Smooth muscle cell of the brain vasculature (primary cell): ENCODE results near the gene KCNC4.
A peak's percentile ranks its signal among the peaks of the same experiment; 100 is the strongest.

Experiments used
- DNase-seq: peaks from one replicate; pipeline ENCODE4 v3.0.0-alpha.2; 2012; ENCODE audit warnings: low read depth, low spot score

Gene KCNC4

DNA sequence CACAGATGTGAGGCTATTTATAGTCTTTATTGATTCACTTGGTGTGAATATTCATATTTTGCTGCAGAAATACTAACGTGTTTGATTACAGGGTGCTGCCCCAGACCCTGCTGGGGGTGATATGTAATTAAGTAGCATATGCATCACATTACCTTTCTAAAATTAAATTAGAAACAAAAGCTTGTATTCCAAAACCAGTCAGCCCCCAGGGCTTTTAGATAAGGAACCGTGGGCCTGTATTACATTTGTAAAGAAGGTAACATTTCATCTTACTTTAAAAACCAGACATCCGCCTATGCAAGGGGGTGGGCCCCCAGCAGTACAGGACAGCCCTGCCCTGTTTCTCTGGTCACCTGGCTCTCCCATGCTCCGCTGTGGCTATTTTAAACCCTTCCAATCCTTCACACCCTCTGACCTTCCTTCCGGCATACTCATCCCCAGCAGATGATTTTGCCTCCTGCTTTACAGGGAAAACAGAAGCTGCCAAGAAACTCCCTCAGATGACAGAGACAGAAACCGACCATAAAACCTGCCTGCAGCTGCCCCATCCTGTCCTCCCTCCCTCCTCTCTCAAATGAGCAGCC lies 22.0 kb upstream of the KCNC4 start:
- no peak for DNase-seq

DNA sequence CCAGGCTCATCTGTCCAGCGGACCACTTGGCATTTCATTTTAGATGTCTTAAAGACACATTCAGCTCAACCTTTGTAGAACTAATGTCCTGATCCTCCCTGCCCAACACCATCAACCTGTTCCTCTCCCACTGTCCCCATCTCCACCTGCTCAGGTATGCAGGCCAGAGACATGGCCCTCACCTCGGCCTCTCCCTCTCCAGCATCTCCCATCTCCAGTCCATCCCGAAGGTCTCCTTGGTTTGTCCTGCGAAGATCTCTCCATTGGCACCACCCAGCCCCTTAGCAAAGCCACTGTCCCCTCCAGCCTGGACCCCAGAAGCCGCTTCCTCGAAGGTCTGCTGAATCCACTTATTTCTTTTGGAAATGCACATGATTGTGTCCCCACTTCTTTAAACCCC lies 20.9 kb upstream of the KCNC4 start:
- no peak for DNase-seq

DNA sequence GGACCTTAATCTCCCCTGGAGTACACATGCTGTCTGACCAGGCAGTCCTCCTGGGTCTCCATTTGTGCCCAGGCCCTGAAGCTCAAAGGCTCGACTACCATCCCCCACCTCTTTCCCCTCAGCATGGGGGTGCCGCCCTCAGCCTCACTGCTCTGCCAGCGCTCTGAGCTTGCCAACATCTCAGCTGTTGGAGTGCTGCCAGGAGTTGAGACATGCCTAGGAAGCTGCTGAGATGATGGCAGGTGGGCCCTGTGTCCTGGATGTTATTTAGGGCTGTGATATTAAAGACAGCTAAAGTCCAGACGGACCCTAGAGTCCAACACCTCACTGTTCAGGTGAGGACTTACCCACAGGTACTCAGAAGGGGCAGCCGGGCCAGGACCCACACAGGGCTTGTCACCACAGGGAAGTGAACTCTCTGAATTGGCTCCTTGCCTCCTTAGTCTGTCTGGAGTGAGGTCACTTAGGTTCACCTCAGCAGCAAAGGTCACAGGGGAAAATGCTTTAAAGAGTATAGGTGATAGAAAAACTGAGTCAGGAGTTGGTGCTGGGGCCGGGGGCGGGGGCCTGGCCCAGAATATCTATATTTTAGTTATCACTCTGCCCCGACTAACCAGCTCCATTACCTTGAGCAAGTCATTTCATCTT lies 19.7 kb upstream of the KCNC4 start:
- DNase-seq = no peak

DNA sequence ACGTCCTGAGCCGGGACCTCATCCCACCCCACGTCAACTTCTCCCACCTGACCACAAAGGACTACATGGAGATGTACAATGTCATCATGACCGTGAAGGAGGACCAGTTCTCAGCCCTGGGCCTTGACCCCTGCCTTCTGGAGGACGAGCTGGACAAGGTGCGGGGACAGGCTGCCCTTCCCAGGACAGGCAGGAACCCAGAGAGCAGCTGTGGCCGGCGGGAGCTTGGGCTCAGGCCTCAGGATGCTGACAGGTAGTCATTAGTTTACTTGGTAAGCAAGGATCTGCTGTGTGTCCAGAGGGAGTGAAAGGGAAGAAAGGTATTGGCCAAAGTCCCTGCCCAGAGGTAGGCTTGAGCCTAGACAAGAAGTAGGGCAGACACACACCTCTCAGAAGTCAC lies 17.6 kb upstream of the KCNC4 start:
- no peak for DNase-seq

DNA sequence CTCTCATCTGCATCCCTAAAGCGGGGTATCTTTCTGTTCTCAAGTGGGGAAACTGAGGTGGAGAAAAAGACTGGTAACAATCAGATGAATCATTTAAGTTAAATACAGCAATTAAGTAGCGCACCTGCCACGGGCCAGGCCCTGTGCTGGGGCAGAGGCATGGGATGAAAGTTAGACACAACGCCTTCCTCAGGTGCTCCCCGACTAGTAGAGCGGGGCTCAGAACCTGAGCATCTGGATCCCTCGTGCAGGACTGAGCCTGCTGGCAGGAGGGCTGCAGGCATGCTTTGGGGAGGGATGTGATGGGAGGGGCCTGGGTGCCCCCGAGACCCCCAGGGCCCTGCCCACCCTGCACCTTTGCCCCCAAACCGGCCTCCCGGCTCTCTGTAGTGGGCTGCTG lies 14.9 kb upstream of the KCNC4 start:
- DNase-seq = no peak

DNA sequence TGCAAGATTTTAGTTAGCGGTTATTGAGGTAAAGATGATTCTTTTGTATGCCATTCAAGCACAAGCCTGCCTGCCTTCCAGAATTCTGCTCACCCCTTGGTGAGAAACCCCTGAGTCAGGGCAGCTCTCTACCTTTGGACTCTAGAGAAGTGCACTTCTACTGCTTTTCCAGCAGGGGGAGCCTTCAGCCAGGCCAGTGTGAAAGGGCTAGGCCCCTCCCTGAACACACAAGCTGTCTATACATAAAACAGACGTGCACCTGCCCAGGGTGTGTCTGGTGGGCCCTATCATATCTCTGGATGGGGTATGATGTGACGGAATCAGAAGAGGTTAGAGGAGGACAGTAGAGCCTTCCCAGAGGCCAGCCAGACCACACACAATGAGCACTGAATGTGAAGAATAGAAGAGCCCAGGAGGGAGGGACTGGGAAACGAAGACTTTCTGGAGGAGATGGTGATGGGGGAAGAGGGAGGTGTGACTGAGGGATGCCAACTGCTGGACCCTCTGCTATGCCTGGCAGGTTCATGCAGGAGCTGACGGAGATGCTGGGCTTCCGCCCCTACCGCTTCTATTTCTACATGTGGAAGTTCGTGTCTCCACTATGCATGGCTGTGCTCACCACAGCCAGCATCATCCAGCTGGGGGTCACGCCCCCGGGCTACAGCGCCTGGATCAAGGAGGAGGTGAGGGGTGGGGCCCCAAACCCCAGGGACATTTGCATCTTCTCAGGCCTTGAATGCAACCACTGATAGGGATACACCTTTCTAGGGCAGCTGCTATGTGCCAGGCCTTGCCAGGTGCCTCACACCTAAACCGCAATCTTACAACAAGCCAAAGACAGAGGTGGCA lies 13.0 kb upstream of the KCNC4 start:
- DNase-seq = no peak

DNA sequence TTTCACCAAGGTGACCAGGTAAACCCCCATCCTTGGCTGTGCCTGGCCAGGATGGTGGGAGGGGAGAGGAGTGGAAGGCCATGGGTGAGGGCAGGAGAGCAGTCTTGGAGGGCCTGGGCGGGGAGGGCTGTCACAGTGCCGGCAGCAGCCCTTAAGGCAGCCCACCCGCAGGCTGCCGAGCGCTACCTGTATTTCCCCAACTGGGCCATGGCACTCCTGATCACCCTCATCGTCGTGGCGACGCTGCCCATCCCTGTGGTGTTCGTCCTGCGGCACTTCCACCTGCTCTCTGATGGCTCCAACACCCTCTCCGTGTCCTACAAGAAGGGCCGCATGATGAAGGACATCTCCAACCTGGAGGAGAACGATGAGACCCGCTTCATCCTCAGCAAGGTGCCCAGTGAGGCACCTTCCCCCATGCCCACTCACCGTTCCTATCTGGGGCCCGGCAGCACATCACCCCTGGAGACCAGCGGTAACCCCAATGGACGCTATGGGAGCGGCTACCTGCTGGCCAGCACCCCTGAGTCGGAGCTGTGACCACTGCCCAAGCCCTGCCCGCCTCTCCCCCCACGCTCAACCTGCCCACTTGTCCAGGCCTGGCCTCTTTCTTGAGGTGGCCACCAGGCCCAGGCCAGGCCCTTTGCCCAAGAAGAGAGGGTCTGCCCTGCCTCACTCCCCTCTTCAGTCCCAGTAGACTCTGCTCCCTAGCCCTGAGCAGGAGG lies 12.0 kb upstream of the KCNC4 start:
- no peak for DNase-seq

DNA sequence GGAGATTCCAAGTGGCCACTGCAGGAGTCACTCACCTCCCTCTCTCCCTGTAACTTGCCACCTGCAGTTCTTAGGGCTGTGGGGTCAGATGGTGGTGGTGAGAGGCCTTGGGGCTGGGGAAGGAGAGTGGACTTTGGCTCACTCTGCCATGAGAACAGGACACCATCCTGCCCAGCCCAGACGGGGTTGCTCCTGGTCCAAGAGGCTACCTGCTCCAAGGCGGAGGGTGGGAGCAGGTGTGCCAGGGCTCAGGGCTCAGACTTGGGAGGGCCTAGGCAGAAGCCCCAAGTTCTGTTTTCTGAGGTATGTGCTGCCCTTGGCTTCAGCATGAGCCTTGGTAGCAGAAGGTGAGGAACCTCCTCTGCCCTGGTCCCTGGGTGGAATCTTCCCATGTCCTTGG lies 11.4 kb upstream of the KCNC4 start:
- no peak for DNase-seq

DNA sequence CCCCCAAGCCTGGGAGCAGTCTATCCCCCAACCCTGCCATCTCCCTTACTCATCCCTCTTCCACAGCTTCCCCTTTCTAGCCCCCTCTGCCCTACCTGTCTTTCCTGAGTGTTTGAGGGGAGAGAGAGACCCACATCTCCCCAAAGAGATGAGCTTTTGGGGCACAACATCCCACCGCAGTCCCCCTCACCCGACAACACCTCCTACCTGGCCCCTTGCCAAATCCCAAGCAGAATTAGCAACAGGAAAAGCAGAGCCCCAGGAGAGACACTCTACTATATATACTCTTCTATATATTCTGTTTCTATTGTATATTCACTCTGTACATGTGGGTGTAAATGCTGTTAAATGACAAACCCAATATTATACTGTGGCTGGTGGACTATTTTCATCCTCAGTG lies 9.9 kb upstream of the KCNC4 start:
- DNase-seq = no peak

DNA sequence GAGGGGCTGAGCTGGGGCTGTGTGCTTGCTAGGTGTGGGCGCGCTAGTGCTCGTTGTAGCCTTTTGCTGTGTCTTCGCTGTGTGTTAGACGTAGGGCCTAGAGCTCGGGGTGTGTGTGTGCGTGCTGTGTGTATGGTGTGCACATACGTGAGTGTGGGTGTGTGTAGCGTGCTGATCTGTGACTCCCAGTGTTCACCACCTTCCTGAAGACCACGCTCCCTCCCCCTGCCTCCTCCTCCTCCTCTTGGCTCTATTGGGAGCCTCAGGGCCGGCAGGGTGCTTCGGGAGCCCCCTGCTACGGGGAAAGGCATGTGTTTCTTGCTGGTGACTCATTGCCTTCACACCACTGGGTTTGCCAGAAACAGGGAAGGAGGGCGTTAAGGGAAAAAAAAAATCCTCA lies 9.4 kb upstream of the KCNC4 start:
- DNase-seq = no peak

DNA sequence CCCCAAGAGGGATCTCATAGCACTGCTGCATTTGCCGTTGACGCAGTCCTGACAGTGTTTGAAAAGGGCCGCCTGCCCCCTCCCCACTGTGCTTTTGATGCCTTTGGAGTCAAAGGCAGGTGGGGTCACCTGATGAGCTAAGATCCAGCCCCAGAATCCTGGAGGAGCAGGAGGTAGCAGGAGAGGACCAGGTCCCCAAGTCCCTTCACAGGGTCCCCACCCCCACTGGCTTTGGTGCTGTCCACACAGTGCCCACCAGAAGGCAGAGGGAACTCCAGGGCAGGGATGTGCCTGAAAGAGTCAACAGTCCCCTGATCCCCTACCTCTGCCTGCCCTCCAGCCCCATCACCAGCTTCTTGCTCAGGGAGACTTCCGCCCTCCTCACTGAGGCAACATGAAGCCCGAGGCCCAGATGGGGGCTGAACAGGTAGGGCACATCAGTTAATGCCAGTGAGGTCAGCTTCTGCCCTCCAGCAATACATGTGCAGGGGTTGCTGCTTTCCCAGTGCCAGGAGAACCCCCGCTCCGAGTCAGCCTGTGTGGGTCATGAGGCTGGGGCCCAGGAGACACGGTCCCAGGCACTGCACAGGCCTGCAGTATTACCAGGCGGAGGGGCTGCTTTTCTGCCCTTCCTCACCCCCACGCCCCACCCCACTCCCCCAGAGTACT lies 8.8 kb upstream of the KCNC4 start:
- DNase-seq = no peak

DNA sequence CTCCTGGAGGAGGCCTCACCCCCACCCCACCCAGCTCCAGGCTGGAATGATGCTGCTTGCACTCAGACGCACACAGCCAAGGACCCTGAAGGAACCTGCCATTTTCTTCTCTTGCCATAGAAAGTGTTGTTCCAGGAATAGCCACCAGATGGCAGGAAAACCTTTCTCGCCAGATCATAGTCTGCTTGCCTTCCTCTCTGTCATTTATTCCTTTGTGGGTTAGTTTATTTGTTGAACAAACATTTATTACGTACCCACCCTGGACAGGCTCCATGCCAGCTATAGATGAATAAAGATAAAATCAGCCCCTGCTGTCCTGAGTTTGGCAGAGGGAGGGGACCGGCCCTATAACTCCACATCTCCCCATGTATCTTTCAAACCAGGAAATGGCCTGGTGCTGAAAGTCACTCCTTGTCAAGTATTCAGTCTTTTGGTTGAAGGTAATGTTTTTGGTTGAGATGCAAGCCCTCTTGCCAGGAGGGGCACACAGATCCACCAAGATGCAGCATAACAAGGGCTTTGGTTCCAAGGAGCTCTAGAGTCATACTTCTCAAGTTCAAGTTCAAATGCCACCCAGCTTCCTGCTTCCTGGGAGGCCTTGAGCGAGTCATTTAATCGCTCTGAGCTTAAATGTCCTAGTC lies 7.0 kb upstream of the KCNC4 start:
- DNase-seq = peak; percentile 47

DNA sequence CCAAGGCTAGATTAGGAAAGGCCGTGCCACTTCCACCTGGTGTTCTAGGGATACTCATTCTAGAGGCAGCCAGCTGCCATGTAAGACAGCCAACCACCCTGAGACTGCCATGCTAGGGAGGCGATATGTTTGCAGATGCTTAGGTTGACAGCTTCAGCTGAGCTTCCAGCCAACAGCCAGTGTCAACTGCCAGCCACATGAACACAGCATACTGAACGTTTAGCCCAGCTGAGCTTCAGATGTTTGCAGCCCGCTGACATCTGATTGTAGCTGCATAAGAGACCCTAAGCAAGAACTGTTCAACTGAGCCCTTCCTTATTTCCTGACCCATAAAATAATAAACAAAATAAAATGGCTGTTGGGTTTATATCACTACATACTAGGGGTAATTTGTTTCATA lies 5.0 kb upstream of the KCNC4 start:
- no peak for DNase-seq

DNA sequence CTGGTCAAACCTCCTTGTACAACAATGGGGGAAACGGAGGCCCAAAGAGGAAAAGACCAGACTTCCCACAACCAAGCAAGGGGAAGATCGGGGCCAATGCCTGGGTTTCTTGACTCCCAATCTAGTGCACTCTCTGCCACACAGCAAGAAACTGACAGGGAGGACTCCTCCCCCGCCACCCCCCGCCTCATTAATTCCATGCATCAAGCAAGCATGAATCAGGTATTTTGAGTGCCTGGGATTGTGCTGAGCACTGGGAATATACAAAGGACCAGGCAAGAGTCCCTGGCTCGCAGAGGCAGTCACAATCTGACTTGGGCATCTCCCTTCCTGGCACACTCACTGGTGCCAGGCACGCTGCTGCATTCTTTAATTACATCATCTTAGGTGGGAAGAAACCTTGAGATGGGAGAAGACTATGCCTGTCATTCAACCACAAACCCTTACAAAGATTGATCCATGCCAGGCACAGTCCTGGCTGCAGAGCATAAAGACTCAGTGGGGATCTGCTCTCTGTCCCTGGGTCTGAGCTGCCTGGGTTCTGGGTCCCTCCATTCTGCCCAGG lies 4.4 kb upstream of the KCNC4 start:
- DNase-seq = no peak

DNA sequence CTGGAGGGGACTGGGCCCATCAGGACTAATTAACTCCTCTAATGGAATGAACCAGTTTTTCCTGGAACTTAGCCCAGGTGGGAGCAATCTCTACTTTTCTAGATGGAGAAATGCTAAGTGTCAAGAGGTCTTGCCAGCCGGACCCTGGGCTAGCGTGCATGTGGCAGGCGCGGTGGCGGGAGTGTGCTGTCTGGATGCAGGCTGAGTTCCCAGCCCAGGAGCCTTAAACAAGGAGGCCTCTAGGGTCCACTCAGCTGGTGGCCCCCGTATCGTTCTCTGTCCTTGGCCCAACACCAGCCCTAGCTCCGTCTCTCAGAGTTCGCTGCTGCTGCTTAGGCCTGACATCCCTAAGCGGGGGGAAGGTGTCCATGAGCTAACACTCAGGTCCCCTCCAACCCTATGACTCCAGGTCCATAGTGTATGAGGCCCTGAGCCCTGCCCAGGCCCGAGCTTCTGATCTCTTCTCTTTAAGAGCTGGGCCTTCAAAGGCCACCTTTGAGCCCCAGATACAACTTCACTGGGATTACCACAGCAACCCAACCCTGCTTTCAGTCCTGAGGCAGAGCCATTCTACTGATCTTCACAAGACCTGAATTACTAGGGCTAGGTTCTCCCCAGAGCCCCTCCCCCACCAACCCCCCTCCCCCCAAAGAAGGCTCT lies 3.7 kb upstream of the KCNC4 start:
- no peak for DNase-seq

DNA sequence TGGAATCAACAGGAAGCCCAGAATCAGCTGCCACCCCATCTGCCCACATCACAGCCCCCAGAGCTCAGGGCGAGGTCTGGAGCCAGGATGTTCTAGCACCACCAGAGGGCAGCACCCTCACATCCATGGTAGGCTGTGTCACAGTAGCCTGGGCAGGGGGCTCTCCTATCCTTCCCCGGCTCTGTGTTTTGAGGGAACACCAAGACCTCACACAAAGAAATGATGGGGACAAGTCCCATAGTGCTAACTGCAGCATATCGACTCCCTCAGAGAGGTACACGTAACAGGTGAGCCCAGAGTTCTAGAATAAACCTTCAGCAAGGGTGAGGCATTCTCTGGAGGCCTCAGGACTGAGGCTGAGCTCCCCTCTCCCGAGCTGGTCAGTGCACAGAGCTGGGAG lies 2.3 kb upstream of the KCNC4 start:
- DNase-seq = no peak

DNA sequence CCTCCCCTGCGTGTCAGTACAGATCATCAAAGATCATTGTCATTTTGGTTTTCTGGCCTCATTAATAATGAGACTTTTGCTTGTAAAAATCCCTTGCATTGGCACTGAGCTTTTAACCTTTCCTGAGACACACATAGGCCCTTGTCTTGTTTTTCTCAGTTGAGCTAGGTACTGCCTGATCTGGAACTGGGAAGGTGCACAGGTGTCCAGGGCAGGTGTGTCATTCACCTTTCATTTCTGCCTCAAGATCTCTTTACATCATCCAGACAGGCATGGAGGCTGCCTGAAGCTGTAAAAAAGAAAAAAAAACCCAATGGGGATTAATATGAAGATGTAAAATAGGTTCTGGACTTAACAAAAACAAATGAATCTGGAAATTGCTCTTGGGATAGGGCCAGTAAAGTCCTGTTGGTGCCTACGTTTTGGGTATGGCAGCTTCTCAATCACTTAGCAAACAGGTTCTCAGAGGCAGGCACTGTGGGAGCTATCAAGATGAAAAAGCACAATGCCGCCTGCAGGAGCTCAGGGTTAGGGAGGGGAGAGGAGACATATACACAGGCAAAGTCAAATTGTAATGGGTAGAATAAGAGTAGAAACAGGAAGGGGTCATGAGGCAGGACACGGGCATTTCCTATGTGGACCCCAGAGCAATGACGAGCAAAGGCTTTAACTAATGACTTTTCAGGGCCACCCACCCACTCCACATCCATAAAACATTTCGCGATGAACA lies 1.0 kb upstream of the KCNC4 start:
- DNase-seq = no peak

DNA sequence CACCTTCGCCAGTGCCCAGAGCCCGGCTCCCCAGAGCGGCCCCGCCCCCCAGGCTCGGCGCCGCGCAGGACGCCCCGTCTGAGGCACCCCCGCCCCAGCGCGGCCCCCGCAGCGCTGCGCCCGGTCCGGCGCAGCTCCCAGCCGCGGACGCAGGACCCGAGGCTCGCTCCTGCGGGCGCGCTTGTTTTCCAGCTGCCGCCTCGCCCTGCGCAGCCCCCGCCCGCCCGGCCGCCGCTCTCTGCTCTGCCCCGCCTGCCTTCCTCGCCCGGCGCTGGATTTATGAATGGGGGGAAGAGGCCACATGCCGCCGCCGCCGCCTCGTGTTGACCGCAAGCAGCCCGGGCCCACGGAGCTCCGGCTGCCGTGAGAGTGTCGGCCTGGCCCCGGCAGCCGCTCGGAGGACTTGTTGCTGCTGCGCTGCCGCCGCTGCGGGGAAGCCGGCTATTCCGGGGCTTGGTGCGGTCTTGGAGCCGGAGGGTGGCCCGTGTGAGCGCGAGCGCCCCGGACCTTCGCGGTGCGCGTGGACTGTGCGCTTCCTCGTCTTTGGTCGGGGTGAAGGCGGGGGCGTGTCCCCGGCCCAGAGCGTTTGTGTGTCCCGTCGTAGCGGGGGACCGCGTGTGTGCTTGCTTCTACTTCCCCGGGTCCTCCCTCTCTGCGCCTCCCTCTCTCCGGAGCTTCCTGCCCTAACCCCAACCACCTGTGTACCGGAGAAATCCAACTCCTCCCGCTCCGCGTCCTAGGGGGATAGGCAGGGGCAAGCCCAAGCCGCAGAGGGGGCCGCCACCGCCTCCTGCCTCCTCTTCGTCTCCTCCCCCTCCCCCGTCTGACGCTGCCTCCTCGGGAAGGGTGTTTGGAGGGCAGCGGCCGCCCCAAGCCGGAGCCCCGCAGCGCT lies 736 bp downstream of the KCNC4 start:
- DNase-seq = no peak
